GM21360 (cell line): Measurements from ENCODE around the gene YWHAG.
"Not testable (repeated sequence)": the region's sequence is repeated elsewhere in the genome, so short reads cannot be mapped to it uniquely, and the experiment has no call there.

Source experiments
- ATAC-seq: cut with Tn5 transposase; IDR thresholded peaks from one replicate; pipeline ENCODE4 v1.9.1; 2021; ENCODE audit warnings: mild to moderate bottlenecking, moderate library complexity; ENCODE audit not compliant: unreplicated experiment

YWHAG gene

DNA sequence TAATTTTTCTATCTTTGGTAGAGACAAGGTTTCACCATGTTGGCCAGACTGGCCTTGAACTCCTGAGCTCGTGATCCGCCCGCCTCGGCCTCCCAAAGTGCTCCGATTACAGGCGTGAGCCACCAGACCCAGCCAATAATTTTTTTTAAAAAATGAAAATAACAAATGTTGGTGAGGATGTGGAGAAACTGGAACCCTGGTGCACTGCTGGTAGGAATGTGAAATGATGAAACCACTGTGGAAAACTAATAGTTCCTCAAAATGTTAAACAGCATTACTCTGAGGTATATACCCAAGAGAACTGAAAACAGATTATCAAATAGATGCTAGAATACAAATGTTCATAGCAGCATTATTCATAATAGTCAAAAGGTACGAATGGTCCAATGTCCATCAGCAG is 23.0 kb upstream of the YWHAG start:
- ATAC-seq: no peak

GRCh38 chr7:76380623-76380966 is 21.8 kb upstream of the YWHAG start:
- no peak for ATAC-seq

DNA sequence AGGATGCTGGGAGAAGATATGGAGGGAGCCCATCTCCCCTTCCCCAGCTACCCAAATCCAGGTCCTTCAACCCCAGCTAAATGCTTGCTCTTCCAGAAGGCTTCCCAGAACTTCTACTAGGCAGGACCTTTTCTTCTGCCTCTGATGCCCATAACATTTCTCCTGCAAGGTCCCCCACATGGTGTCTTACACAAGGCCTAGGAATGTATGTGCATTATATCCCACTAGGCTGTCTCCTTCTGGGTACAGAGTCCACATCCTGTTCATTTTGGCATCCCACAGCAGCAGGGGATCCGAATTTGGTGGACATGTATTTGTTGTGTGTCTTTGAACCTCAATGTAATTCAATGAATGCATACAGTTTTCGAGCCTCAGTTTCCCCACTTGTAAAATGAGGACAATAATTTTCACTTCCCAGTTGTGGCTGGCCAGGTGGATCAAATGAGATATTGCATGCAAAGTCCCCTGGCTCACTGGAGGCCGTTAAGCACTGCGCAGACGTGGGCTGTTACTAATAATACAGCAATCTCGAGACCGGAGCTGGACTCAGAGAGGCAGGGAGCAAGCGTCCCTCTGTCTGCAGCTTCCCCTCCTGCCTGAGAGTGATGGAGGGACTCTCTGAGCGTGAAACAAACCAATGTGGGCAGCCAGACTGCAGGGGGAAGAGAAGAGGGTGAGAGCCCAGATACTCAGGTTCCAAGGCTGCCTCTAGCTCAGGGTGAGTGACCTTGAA is 18.6 kb upstream of the YWHAG start:
- ATAC-seq: no peak

GRCh38 chr7:76375251-76375650 is 16.5 kb upstream of the YWHAG start:
- ATAC-seq: no peak

GRCh38 chr7:76372984-76373833 is 14.4 kb upstream of the YWHAG start:
- no peak for ATAC-seq

- no peak for ATAC-seq
Measured at GRCh38 chr7:76371396-76371795, 12.6 kb upstream of the YWHAG start.

DNA sequence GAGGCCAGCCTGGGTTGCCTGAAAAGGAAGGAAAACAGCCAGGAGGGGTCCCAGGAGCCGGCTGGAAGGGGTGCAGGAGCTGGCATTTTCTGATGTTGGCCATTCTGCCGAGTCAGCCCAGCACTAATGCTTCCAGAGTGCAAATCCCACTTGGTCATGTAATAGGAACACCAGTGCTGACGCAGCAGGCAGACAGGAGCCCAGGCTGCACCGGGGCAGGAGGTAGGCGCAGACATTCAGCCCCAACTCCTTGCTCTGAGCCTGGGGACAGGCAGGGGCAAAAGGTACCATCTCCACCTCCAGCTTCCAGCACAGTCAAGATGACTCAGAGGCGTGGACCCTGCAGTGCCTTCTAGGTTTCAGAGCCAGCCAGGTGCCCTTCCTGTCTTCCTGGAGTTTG is 10.2 kb upstream of the YWHAG start:
- ATAC-seq: no peak

DNA sequence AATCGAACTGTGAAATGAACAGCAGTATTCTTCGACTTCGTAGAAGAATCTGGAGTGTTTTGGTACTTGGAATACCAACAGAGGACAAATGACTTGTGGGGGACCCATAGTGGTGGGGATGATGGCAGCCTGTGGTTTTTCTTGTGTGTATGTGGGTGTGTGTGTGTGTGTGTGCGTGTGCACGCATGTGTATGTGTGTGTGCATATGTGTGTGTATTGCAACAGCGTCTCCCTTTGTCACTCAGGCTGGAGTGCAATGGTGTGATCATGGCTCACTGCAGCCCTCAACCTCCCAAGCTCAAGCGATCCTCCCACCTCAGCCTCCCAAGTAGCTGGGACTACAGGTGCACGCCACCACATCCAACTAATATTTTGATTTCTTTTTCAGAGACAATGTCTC is 9.4 kb upstream of the YWHAG start:
- ATAC-seq: no peak

GRCh38 chr7:76364198-76364584 is 5.4 kb upstream of the YWHAG start:
- no peak for ATAC-seq

DNA sequence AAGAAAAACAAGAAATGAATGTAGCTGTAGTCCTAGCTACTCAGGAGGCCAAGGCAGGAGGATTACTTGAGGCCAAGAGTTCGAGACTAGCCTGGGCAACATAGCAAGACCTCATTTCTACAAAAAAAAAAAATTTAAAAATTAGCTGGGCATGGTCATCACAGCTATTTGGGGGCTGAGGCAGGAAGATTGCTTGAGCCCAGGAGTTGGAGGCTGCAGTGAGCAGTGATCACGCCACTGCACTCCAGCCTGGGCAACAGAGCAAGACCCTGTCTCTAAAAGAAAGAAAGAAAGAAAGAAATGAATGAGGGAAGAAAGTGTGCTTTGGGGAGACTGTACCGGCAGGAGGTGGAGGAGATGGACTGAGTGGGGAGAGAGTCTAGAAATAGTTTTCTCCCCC is 5.0 kb upstream of the YWHAG start:
- ATAC-seq: not testable (repeated sequence)

- no peak for ATAC-seq
Measured at GRCh38 chr7:76359978-76360638, 1.3 kb upstream of the YWHAG start.

DNA sequence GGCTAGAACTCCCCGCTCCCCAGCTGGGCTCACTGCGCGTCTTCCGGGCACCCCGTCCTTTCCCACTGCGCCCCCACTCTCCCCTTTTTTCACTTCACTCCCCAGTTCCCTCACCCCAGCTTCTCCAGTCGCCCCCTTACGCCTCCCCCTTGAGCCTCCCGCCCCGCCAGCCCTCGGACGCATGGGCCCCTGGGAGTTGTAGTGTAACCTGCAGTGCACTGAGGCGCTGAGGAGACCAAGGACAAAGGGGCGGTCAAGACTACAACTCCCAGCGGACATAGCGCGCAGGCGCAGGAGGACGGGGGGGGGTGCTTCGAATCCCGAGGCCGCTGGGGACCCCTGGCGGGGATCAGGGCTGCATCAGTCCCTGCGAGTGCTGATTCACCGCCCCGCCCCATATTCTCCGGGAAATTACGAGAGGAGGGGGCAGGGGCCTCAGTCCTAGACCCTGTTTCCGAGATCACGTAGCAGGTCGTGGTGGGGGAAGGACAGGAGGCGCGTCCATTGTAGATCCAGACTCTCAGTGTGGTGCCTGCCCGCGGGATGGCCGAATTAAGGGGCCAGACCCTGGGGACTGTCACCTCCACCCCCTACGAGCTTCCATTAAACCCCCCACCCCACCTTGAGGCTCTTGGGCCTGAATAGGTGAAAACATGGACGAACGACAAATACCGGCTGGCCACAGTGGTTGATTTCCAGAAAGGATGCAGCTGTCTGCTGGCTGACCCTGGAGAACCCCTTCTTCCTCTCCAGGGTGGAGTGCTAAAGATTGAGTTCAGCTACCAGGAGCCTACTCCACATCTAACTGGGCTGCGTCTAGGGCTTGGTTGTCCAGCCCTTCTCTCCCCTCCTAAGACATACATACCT is 553 bp upstream of the YWHAG start:
- ATAC-seq: peak; percentile 87

DNA sequence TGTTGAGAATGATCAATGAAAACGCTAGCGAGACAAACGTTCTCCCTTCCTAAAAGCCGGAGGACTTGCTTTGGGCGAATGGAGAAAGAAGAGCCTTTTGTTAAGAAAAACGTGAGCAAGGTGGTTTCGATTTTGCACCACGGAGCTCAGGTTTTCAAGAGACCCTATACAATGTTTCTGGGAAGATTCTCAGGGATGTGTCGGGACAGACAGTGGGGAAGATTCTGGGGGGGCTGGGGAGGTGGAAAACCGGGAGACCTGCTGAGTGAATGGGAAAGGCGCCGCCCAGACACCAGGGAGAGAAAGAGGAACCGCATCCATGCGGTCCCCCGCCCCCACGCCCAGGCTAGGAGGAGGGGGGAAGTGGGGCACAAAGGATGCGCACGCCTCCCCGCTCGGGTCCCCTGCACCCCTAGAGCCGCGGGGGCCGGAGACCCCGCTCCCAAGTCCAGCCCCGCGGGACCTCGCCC is 745 bp downstream of the YWHAG start:
- ATAC-seq: peak; percentile 23

GRCh38 chr7:76357475-76358010 is 1.2 kb downstream of the YWHAG start:
- ATAC-seq: no peak

DNA sequence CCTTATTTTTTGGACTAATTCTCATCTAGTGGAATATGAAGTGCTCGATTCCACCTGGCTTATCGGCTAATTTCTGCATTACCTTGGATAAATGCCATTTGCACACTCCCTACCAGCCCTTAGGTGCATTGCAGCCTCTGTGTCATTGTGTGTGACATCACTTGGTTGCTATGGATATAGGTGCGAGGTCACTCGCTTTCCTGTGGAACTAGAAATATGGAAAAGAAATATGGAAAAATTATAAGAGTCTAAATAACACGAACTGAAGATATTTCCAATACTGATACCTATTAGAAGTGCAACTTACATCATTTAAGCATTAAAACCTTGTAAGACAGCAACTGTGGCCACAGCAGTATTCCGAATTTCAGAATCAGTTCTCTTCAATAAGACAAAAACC is 2.0 kb downstream of the YWHAG start:
- no peak for ATAC-seq

DNA sequence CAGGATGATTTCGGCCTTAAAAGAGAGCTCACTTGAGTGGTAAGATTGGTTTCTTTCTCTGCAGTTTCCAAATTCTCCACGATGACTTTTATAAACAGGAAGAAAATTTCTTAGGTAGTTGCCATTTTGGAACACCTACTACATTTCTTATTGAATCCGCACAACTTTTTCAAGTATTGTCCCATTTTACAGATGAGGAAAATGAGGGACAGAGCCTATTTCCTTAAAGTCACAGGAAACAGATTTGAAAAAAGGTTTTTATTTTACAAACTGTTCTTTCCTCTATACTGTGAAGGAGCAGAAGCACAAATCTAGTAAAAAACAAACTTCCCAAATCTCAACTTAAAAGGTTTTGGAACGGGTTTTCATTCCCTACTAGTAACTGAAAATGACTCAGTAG is 2.7 kb downstream of the YWHAG start:
- ATAC-seq: no peak

- no peak for ATAC-seq
Measured at GRCh38 chr7:76354981-76355730, 3.6 kb downstream of the YWHAG start.

- ATAC-seq: no peak
Measured at GRCh38 chr7:76354516-76354915, 4.3 kb downstream of the YWHAG start.

DNA sequence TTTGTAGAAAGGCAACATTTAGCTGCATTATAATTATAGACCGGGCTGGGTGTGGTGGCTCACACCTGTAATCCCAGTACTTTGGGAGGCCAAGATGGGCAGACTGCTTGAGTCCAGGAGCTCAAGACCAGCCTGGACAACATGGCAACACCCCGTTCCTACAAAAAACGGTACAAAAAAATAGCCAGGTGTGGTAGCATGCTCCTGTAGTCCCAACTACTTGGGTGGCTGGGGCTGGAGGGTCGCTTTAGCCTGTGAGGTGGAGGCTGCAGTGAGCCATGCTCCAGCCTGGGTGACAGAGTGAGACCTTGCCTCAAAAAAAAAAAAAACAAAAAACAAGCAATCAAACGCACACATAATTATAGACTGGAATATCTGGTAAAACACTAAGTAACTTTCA is 5.0 kb downstream of the YWHAG start:
- no peak for ATAC-seq

- no peak for ATAC-seq
Measured at GRCh38 chr7:76352193-76352592, 6.6 kb downstream of the YWHAG start.
